ENCODE results near the gene USP26.
"Not testable (repeated sequence)": the region's sequence is repeated elsewhere in the genome, so short reads cannot be mapped to it uniquely, and the experiment has no call there.

The USP26 gene

GRCh38 chrX:133007458-133007857, 89.5 kb downstream of the USP26 start:
- DNase-seq, result no peak

GRCh38 chrX:133005616-133006015, 91.3 kb downstream of the USP26 start:
- DNase-seq, result no peak

- no peak for DNase-seq
Measured at GRCh38 chrX:133005042-133005441, 91.9 kb downstream of the USP26 start.

GRCh38 chrX:132999209-132999608, 97.7 kb downstream of the USP26 start:
- no peak for DNase-seq

- DNase-seq, result no peak
Measured at GRCh38 chrX:132990835-132991234, 106.1 kb downstream of the USP26 start.

- DNase-seq, result no peak
Measured at GRCh38 chrX:132986556-132986955, 110.4 kb downstream of the USP26 start.

- no peak for DNase-seq
Measured at GRCh38 chrX:132984058-132984650, 112.8 kb downstream of the USP26 start.

- DNase-seq, result no peak
Measured at GRCh38 chrX:132983496-132983895, 113.4 kb downstream of the USP26 start.

GRCh38 chrX:132980035-132980434, 116.9 kb downstream of the USP26 start:
- not testable (repeated sequence) for DNase-seq

Data from NCI-H1048 (cell line).